ENCODE results near the gene EXTL1. TPM values are rescaled to one million over a fixed set of nuclear protein-coding genes. Genes with fewer than 3 reads are reported as not detected.

EXTL1 gene
- total RNA-seq, 2 experiments from 2014 or later, result not detected

GRCh38 chr1:25997828-25998761 is 23.5 kb upstream of the EXTL1 start, which contains the start of gene PAFAH2:
Gene PAFAH2 (minus strand): TSS chr1:25998063. CDS start chr1:25990816, 7,247 bp downstream.
- ATAC-seq (ENCODE audit: poor library complexity) (peak; percentile 95), DNase-seq (peak; percentile 92 to 99 (median 96))
- Histone ChIP-seq H3K36me3 (ENCODE audit: insufficient read depth, low read length) (no peaks in the 10 kb centered on the region), H3K27ac (ENCODE audit: low read depth in 1 of 2, low read length in 2 of 2) (peak within 1 kb of the TSS; percentile 87 to 93), H3K4me3 (ENCODE audit: low read length) (peak within 1 kb of the TSS; percentile 71), H3K9me3 (ENCODE audit: control insufficient read depth in 1 of 2, insufficient read depth in 1 of 2, low read length in 2 of 2) (no peaks in the 10 kb centered on the region), H3K27me3 (ENCODE audit: control insufficient read depth in 1 of 2, insufficient read depth in 2 of 2, low read length in 2 of 2) (no peaks in the 10 kb centered on the region), H3K4me1 (ENCODE audit: insufficient read depth, low read length) (peaks cover 21% of the 10 kb centered on the region)
- ChIA-PET POLR2A (interaction anchor here (0.5 to 6.2 kb wide), 21 partner anchors 9 to 766 kb away, joined by 3 to 124 read pairs (median 5); partner anchors contain the start of genes DHDDS, MTFR1L, PAQR7 and STMN1), CTCF (interaction anchor here (0.6 to 11.1 kb wide), 19 partner anchors 9 to 366 kb away, joined by 3 to 184 read pairs (median 4); partner anchors contain the start of gene PAQR7)
- no peaks in the 10 kb centered on the region for H3K27me3 Mint-ChIP-seq
- H3K36me3 Mint-ChIP-seq (ENCODE audit: low read depth), result peaks cover 8% of the 10 kb centered on the region
- peak within 1 kb of the TSS; percentile 91 for H3K4me3 Mint-ChIP-seq
- H3K4me1 Mint-ChIP-seq (ENCODE audit: low read depth), result peaks cover 39% of the 10 kb centered on the region
- intact Hi-C loops (cut with DNase I, micrococcal nuclease), result loop anchor here (1.0 to 5.0 kb wide), 8 partner anchors 27 to 389 kb away; partner anchors contain the start of gene STMN1 (in 1 of the 2)
- H3K27ac Mint-ChIP-seq, result peak within 1 kb of the TSS; percentile 97
- H3K9me3 Mint-ChIP-seq, result no peaks in the 10 kb centered on the region
- TF ChIP-seq, protein P1, sequence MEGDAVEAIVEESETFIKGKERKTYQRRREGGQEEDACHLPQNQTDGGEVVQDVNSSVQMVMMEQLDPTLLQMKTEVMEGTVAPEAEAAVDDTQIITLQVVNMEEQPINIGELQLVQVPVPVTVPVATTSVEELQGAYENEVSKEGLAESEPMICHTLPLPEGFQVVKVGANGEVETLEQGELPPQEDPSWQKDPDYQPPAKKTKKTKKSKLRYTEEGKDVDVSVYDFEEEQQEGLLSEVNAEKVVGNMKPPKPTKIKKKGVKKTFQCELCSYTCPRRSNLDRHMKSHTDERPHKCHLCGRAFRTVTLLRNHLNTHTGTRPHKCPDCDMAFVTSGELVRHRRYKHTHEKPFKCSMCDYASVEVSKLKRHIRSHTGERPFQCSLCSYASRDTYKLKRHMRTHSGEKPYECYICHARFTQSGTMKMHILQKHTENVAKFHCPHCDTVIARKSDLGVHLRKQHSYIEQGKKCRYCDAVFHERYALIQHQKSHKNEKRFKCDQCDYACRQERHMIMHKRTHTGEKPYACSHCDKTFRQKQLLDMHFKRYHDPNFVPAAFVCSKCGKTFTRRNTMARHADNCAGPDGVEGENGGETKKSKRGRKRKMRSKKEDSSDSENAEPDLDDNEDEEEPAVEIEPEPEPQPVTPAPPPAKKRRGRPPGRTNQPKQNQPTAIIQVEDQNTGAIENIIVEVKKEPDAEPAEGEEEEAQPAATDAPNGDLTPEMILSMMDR (IDR thresholded peaks at IDR 0.05), result peak; percentile 90

- Histone ChIP-seq H3K36me3 (ENCODE audit: insufficient read depth, low read length) (no peaks in the 10 kb centered on the region), H3K27ac (ENCODE audit: low read depth in 1 of 2, low read length in 2 of 2) (no peak overlapping the region), H3K4me3 (ENCODE audit: low read length) (no peak overlapping the region), H3K9me3 (ENCODE audit: control insufficient read depth in 1 of 2, insufficient read depth in 1 of 2, low read length in 2 of 2) (no peaks in the 10 kb centered on the region), H3K27me3 (ENCODE audit: control insufficient read depth in 1 of 2, insufficient read depth in 2 of 2, low read length in 2 of 2) (no peaks in the 10 kb centered on the region), H3K4me1 (ENCODE audit: insufficient read depth, low read length) (peaks cover 21% of the 10 kb centered on the region)
- H3K9me3 Mint-ChIP-seq, result no peaks in the 10 kb centered on the region
- ChIA-PET POLR2A (interaction anchor here (0.6 to 6.2 kb wide), 3 partner anchors 36 to 102 kb away, joined by 3 to 124 read pairs (median 5); no protein-coding TSS in a partner anchor), CTCF (interaction anchor here (0.6 to 11.1 kb wide), 3 partner anchors 72 to 103 kb away, joined by 3 to 184 read pairs (median 3); no protein-coding TSS in a partner anchor)
- ATAC-seq (ENCODE audit: poor library complexity) (no peak), DNase-seq (peak in 1 of 14 experiments; percentile 34)
- peaks cover 8% of the 10 kb centered on the region for H3K36me3 Mint-ChIP-seq (ENCODE audit: low read depth)
- H3K27ac Mint-ChIP-seq, result peak overlapping the region; percentile 97
- TF ChIP-seq, protein P1 (IDR thresholded peaks at IDR 0.05), result no peak
- H3K4me1 Mint-ChIP-seq (ENCODE audit: low read depth), result peaks cover 30% of the 10 kb centered on the region
- H3K27me3 Mint-ChIP-seq, result no peaks in the 10 kb centered on the region
- no peak overlapping the region for H3K4me3 Mint-ChIP-seq
- intact Hi-C loops (cut with DNase I, micrococcal nuclease), result loop anchor here in 1 of 2 experiments (2.0 to 5.0 kb wide), 2 partner anchors 162 to 390 kb away; no protein-coding TSS in a partner anchor
Measured at GRCh38 chr1:25999041-25999800, 22.4 kb upstream of the EXTL1 start.

DNA sequence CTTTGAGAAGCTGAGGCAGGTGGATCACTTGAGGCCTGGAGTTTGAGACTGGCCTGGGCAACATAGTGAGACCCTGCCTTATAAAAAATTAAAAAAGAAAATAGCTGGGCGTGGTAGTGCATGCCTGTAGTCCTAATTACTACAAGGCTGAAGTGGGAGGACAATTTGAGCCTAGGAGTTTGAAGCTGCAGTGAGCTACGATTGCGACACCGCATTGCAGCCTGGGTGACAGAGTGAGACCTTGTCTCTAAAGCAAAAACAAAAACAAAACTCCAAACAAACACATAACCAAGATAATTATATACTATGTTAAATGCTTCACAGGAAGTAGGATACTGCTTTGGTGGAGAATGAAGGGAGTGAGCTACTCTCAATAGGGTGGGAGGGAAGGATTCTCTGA is 18.3 kb upstream of the EXTL1 start:
- no peaks in the 10 kb centered on the region for H3K9me3 Mint-ChIP-seq
- ChIA-PET CTCF (interaction anchor here (11.1 kb wide), 1 partner anchor 107 kb away, joined by 184 read pairs; no protein-coding TSS in a partner anchor), POLR2A (interaction anchor here (1.5 kb wide), 1 partner anchor 108 kb away, joined by 3 read pairs; no protein-coding TSS in a partner anchor)
- no peak for DNase-seq
- H3K36me3 Mint-ChIP-seq (ENCODE audit: low read depth), result no peaks in the 10 kb centered on the region
- H3K36me3 ChIP-seq (ENCODE audit: insufficient read depth, low read length), result no peaks in the 10 kb centered on the region
- no peak overlapping the region for H3K4me3 Mint-ChIP-seq
- H3K4me1 Mint-ChIP-seq (ENCODE audit: low read depth), result peaks cover 2% of the 10 kb centered on the region
- H3K9me3 ChIP-seq (ENCODE audit: control insufficient read depth in 1 of 2, insufficient read depth in 1 of 2, low read length in 2 of 2), result no peaks in the 10 kb centered on the region
- TF ChIP-seq, protein P1 (IDR thresholded peaks at IDR 0.05), result no peak
- intact Hi-C loops (cut with DNase I, micrococcal nuclease), result no loop called here
- ATAC-seq (ENCODE audit: poor library complexity), result no peak
- no peak overlapping the region for H3K4me3 ChIP-seq (ENCODE audit: low read length)
- no peak overlapping the region for H3K27ac Mint-ChIP-seq
- H3K27me3 Mint-ChIP-seq, result peaks cover 3% of the 10 kb centered on the region
- H3K27me3 ChIP-seq (ENCODE audit: control insufficient read depth in 1 of 2, insufficient read depth in 2 of 2, low read length in 2 of 2), result peaks cover 0 to 3% of the 10 kb centered on the region in 2 experiments
- H3K27ac ChIP-seq (ENCODE audit: low read depth in 1 of 2, low read length in 2 of 2), result no peak overlapping the region
- H3K4me1 ChIP-seq (ENCODE audit: insufficient read depth, low read length), result peaks cover 5% of the 10 kb centered on the region
